A673 (cell line): ENCODE measurements around the gene HOXA3.

Experiments used
- CTCF ChIP-seq: fragments of 300-800, 200-600 bp; sonication (generic); conservative IDR thresholded peaks from 2 replicates; pipeline ENCODE4 v1.5.1; 2017; ENCODE audit warnings: low read depth, mild to moderate bottlenecking, antibody characterized with exemption, low read length, moderate library complexity, mixed read lengths
- EZH2 ChIP-seq: fragments of 200-600 bp; sonication (generic); IDR thresholded peaks from 2 replicates; pipeline ENCODE4 v1.6.1; 2017; ENCODE audit warnings: borderline replicate concordance, low read depth, mild to moderate bottlenecking, mixed read lengths, antibody characterized with exemption, low read length; ENCODE audit not compliant: poor library complexity, severe bottlenecking

GRCh38 chr7:27191833-27192545 is 39.6 kb upstream of the HOXA3 start:
- TF ChIP-seq CTCF (no peak), EZH2 (no peak)
